CD4-positive, alpha-beta T cell treated with Interleukin-15 for 1 hour (primary cell): ENCODE results near the gene LHX4.

Experiments used
- DNase-seq: peaks from one replicate; pipeline ENCODE4 v3.0.0-alpha.2; 2020

The LHX4 gene

DNA sequence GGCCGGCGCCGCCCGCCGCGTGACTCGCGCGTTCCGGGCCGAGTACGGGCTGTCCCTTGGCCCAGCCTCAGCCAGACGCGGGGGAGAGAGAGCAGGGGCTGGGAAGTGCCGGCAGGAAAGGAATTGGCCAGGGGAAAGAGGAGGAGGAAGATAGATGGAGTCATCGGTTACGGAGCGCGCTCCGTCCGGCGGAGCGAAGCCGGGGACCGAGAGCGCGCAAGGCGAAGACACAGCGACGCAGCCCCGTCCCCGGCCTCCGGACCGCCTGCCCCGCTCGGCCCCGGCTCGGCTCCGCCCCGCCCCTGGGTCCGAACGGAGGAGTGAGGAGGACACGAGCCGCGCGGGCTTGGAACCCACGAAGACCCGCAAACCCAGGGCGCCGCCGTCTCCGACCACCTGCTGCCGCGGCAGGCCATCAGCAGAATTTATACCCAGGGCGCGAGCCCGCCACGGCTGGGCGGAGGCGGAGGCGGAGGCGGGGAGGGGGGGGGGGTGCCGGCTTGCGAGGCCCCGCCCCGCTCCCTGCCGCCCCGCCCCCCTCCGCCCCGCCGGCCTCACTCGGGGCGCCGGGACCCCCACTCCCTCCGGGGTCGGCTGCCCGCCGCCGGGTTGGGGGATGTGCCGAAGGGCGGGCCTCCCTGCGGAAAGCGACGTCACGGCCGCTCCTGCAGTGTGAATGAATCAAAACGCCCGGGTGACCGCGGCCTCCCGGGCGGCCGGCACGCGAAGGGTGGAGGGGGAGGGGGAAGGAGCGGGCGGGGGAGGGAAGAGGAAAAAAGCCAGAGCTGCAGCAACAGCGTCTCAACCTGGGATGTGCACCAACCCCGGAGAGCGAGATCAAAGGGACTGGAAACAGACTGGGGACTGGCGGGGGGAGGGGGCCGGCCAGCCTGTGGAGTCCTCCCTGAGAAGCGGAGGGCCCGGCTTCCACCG lies at the start of gene LHX4:
LHX4 (plus strand) TSS at position 782 of the 933 bp plus-strand sequence. CDS start 266 bp downstream, outside the sequence.
- no peak for DNase-seq

DNA sequence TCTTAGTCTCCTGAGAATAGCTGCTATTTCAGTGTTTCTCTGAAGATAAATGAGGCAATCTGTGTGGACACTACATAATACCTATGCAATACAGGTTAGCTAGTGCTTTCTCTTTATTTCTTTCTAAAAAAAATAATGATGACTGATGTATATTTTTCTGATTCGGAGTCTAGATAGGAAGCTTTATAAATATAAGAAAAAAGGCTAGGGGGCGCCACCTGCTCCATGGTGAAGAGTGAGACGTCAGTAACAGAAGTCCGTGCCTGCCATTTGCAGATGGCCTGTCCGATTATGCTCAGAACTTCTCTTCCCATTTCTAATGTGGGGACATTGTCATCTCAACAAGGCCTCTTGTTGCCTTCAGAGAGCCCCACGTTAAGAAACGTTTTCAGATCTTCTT lies 49.0 kb upstream of the LHX4 start:
- DNase-seq: no peak

DNA sequence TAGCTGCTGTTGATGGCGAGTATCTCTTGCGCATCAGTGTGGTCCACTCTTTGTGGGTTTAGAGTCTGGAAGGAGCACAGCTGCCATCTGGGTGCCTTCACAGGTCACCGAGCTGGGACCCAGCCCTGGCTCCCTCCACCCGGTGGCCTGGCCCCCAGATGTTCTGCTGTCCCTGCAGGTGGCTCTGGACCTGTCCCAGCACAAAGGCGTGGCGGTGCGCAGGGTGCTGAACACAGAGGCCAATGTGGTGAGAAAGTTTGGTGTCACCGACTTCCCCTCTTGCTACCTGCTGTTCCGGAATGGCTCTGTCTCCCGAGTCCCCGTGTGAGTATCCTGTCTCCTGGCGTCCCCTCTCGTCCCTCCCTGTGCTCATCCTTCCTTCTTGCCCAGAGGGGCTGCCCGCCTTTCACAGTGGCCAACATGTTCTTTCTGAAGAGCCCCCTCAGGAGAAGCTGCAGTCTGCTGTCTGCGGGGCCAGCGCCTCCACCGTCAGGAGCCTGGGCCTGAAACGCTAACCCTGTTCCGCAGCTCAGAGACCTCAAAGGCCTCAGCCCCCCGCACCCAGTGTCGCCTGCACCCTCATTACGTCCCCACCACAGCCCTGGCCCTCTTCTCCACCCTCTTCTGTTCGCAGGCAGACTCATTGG lies 47.9 kb upstream of the LHX4 start:
- DNase-seq: no peak

DNA sequence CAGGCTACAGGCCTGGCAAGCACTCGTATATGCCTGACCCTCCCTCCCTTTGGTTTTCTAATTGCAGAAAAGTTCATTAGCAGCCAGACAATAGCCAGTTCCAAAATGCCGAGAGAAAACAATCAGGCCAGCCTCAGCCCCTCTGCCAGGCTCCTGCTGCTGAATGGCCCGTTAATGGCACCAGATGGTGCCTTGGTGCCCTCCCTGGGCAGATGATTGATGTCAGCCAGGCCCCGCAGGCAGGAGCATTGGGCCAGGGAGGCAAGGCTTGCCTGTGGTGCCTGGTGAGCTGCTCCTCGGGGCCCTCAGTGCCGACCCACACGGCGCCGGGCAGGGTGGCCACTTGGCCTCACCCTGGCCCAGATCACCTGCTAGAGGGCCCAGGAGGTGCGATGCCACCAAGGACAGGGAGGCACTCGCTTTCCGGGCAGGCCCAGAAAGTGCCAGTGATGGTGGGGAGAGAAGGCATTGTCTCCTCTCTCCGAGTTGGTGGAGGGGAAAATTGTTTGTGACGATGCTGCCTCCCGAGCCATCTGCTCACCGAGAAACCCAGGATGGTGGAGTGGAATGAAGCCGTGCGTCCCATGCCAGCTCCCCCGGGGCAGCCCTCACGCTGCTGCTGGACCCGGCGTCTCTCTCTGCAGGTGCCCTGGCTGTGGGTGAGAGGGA lies 47.3 kb upstream of the LHX4 start:
- no peak for DNase-seq

DNA sequence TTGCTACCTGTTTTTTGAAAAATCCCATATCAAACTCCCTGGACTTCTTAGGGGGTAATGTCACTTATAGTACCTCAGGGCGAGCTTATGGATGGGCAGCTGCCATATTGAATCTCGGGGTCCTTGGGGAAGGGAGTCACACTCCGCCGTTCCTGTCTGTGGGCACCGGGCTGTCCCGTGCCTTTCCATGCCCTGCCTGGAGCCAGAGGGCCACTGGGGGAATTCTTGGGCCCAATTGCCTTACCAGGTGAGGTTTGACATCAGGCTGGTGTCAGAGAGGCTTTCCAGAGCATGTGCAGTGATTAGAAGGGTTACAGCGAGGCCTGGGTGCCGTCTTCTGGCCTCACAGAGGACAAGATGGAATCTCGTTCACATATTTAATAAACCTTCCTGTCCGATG lies 46.6 kb upstream of the LHX4 start:
- DNase-seq: no peak

DNA sequence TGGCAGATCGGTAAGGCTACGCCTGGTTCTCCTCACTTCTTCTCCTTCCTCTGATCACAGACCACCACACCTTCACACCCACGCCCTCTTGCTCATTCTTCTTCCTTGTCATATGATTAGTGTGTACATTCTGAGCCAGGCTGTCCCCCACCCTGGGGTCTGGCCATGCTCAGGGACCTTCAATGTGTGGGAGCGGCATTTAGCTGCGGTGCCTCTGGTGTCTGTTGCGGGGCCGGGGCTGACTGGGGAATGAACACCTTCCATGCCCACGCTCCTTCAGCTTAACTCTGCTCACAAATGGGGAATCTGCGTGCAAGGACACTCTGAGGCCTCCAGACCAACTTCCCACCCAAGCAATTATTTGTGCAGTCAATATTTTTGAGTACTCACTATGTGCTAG lies 46.0 kb upstream of the LHX4 start:
- no peak for DNase-seq

DNA sequence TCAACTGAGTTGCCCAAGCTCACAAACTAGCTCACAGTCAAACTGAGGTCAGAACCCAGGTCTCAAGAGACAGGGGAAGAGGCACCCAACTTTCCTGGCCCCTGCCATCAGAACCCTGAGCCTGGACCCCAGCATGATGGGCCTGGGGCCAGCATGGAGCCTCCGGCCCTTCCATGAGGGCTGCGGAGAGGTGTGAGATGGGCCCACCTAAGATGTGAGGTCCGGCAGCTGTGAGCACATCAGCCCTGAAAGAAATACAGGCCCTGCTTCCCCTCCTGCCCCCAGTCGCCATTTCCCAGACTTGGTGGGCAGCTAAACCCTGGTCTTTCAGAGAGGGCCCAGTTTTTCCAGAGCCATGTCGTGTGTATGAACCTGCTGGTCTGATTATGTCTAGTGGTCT lies 44.8 kb upstream of the LHX4 start:
- DNase-seq: no peak

DNA sequence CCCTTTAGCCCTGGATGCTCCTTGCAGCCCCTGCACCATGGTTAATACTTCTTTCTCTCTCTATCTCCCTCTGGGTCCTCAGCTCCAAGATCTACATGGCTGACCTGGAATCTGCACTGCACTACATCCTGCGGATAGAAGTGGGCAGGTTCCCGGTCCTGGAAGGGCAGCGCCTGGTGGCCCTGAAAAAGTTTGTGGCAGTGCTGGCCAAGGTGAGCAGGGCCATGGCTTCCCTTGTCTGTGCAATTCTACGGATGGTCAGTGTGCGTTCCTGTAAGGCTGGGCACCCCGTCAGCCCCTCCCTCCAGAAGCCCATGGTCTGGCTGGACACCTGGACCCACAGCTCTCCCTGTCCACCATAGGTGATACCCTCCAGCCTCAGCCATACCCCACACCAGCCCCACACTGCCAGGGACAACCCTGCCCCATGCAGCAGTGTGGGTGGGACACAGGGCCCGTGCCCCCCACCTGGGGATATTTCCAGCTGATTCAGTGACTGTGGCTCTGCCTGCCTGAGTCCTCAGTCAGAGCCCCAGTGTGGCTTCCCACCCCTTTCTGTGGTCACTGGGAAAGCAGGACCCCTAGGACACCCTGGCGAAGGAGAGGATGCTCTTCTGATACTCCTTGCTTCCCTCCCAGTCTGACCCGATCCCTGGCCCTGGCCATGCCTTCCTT lies 44.0 kb upstream of the LHX4 start:
- DNase-seq: no peak

DNA sequence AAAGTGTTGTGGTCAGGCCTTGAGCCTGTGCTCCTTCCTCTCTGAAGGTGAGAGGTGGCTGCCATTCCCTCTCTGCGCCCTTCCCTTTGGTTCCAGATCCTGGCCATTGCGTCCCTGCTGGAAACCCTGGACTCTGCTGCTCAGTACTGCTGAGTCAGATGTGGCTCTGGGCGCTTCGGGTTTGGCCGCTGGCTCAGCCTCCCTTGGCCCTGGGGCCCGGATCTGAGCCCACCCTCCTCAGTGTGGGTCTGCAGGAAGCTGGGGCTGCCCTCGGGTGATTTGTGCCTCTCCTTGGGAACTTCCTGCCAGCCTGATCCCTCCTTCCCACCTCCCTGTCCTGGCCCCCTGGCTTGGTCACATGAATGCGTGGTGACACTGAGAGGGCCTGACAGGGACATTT lies 43.2 kb upstream of the LHX4 start:
- no peak for DNase-seq

DNA sequence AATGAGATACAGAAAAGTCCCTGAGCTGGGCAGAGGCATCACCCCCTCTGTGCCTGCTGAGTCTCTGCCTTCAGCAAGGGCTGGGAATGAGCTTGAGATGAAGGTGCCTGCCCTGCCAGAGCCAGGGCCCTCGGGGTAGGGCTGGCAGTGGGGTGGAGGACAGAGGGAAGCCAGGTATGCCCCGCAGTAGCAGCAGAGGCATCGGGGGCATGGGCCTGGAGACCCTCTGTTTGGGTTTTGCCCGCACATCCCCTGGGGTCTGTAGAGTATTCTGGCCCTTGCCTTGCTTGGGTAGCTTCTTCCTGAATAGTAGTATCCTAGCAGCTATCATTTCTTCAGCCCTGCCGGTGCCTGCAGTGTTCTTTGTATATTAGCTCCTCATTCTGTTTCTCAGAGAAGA lies 42.4 kb upstream of the LHX4 start:
- no peak for DNase-seq

DNA sequence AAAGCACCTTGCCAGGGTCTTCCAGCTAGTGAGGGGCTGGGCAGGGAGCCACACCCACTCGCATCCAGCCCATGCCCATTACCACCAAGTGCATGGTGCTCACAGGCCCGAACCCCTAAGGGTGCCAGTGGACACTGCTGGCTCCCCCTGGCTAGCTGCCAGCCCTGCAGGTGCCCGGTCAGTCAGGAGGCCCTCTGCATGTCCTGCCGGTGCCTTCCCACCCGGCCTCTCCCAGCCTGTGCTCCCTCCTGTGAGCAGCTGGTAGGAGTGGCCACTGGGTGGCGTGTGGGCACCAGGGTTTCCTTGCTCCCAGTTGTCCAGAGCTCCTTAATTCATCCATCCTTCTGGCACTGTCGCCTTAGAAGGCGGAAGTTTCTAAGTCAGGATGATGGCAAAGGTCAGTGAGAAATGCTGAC lies 42.0 kb upstream of the LHX4 start:
- DNase-seq: no peak

DNA sequence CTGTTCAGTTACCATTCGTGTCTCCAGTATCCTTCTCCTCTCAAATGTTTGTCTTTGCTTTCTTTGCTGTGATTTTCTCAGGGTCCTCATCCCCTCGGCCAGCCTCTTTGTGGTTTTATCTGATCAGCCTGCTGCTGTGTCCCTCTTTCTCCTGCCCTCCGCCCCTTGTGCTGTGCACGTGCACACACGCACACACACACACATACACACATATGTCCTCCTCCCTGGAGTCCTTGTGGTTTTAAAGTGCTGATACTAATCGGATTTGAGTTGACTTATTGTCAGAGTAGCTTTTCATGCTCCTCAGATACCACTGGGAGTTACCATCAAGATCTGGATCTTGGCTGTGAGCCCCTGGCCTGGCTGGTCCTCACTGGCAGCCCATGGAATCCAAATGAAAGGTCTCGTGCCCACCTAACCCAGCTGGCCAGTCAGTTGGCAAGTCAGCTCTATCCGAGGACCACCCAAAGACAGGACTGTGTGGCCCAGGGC lies 41.3 kb upstream of the LHX4 start:
- no peak for DNase-seq

DNA sequence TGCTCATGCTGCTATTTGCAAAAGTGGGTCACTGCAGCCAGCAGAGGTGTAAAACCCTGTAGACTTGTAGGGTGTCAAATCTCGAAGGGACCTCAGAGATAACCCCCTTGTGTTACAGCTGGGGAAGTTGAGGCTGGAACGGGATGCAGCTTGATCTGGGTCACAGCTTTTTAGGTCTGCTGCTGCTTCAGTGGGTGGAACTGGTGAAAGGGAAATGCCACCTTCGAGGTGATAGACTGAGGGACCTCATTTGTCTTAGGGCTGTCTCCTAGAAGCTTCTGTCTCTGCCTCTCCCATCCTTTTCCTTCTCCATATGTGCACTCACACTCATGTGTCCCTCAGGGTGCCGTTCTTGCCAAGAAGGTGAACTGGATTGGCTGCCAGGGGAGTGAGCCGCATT lies 40.0 kb upstream of the LHX4 start:
- DNase-seq: no peak

DNA sequence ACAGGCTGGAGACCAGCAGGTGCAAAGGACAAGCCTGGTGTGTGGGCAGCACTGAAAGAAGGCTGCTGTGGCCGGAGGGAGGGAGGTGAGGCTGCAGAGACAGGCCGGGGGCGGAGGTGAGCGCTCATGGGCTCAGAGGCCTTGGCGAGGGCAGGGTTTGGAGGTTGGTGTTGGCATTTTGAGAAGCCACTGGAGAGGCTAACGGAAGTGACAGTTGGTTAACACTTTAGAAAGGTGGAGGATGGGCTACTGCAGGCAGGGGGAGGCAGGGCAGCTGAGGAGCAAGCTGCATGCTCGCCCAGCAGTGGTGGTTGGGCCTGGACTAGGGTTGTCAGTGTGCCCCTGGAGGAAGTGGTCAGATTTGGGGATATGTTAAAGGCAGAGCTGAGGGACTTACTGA lies 37.9 kb upstream of the LHX4 start:
- no peak for DNase-seq

DNA sequence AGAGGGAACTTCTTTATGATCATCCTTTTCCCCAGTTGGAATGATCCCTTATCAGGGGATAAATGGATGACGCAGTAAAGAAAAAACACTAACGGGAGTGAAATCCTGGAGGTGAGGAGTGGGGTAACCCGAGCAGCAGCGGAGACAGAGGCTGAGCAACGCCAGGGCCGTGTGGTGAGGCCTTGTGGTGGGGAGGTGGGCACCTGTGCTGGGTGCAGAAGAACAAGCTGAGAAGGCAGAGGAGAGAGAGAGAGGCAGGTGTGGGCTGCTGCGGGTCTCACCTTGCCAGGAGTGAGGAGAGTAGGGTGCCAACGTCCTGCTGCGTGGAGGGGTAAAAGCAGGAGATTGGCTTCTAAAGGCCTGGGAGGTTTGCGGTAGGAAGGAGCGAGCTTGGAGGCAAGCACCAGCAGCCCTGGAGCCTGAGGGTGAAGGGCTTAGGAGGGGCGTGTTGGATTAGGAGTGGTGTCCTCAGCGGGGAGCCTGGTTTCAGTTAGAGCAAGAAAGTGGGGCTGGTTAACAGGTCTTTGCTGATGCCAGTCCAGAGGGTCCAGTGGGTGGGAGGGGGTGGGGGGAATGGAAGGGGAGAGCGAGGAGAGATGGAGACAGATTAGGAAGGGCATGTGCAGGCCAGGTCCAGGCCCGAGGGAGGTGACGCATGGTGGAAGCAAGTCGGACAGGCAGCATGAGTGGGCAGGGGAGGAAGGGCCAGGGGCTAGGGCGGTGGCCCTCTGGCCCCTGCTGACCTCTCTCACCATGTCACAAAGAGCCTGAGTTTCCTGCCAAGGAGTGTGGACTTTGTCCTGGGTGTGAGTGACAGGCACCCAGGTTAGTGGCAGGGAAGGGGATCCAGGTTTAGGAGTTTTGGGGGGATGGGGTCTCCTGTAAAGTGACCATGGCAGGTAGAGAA lies 36.7 kb upstream of the LHX4 start:
- DNase-seq: no peak

DNA sequence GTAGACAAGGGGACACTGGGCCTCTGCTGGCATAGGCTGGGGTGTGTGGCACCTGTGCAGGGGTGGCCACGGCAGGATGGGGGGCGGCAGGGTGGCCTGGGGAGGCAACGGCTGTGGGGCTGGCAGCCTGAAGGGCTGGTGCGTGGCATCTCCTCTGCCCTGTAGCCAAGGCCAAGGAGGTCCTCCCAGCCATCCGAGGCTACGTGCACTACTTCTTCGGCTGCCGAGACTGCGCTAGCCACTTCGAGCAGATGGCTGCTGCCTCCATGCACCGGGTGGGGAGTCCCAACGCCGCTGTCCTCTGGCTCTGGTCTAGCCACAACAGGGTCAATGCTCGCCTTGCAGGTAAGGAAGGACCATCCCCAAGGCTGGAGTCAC lies 36.0 kb upstream of the LHX4 start:
- DNase-seq: no peak

DNA sequence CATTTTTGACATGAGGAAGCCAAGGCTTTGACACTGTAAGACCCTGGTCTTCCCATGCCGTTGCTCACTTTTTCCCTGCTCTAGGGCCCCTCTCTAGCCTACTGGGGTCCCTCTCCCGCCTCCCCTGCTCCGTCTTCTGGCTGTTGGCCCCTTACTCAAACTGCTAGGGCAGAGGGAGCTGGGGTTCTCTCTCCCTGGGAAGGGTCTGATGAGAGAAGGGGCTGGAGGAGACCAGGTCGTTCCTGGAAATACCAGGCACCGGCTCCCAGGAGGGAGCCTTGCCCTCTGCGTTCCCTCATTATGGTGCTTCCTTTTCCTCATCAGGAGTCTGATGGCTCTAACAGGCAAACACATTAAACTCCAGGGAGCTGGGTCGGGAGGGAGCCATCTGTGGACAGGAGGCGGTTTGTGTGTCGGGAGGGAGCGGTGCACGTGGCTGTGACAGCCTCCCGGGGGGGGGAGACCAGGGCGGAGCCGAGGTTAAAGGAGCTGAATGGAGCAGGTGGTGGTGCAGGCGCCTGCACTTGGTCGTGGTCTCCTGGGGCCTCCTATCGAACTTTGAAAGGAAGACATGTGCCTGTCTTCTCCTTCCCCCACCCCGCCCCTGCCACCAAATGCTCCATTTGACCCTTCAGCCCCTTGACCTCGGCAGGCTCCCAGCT lies 35.4 kb upstream of the LHX4 start:
- no peak for DNase-seq

DNA sequence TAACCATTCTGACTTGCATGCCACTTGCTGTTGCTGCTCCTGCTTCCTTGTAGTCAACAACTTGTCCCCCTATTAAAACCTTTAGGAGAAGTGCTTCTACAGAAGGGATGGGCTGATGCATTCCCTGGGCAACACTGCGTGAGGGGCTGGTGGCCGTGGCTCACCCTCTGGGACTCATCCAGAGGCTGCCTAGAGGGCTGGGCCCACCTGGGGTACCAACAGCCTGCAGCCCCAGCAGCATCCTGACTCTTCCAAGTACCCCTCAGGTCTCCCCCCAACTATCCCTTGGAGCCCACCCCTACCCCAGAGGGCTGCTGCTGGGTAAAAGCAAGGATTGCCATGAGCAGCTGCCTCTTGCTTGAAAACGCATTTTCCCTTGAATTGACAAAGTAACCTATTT lies 34.7 kb upstream of the LHX4 start:
- DNase-seq: no peak

DNA sequence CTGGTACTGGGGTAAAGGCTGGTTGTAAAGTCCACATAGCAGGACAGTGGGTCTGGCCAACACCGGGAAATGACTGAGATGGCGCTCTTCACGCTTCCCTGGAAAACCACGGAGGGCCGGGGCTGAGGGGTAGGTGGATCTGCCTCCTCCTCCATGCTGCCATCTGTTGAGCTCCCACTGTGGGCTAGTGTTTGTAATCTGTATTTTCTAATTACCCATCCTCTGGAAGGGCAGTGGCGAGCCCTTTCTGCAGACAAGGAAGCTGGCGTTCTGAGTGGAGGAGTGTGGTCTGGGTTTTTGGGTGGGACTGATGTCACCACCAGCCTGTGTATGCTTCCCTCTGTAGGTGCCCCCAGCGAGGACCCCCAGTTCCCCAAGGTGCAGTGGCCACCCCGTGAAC lies 34.1 kb upstream of the LHX4 start:
- DNase-seq: no peak

DNA sequence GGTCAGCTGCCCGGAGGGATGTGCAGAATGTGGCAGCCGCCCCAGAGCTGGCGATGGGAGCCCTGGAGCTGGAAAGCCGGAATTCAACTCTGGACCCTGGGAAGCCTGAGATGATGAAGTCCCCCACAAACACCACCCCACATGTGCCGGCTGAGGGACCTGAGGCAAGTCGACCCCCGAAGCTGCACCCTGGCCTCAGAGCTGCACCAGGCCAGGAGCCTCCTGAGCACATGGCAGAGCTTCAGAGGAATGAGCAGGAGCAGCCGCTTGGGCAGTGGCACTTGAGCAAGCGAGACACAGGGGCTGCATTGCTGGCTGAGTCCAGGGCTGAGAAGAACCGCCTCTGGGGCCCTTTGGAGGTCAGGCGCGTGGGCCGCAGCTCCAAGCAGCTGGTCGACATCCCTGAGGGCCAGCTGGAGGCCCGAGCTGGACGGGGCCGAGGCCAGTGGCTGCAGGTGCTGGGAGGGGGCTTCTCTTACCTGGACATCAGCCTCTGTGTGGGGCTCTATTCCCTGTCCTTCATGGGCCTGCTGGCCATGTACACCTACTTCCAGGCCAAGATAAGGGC lies 33.5 kb upstream of the LHX4 start:
- DNase-seq: no peak

DNA sequence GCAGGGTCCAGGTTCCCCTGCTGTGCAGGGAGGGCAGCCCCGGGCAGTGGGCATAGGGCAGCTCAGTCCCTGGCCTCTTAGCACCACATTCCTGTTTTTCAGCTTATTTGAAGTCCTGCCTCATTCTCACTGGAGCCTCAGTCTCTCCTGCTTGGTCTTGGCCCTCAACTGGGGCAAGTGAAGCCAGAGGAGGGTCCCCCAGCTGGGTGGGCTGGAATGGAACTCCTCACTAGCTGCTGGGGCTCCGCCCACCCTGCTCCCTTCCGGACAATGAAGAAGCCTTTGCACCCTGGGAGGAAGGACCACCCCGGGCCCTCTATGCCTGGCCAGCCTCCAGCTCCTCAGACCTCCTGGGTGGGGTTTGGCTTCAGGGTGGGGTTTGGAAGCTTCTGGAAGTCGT lies 32.8 kb upstream of the LHX4 start:
- DNase-seq: no peak
